GM19193 (cell line): ENCODE measurements around the gene CARTPT.

Source experiments
- POLR2A ChIP-seq: IDR thresholded peaks from 4 replicates; pipeline ENCODE4 v1.6.1; 2011; ENCODE audit not compliant: insufficient read depth, insufficient read length; ENCODE audit errors: extremely low read depth

The CARTPT gene

GRCh38 chr5:71757590-71758543, 38.8 kb downstream of the CARTPT start:
- no peak for TF ChIP-seq POLR2A

GRCh38 chr5:71762826-71763225, 43.8 kb downstream of the CARTPT start:
- no peak for TF ChIP-seq POLR2A

- TF ChIP-seq POLR2A = no peak
Measured at GRCh38 chr5:71767661-71768060, 48.6 kb downstream of the CARTPT start.

- TF ChIP-seq POLR2A = no peak
Measured at GRCh38 chr5:71769287-71769686, 50.2 kb downstream of the CARTPT start.

GRCh38 chr5:71770381-71770780, 51.3 kb downstream of the CARTPT start:
- TF ChIP-seq POLR2A = no peak
